IMR-90 (cell line): ENCODE measurements around the gene IRAK4.

ENCODE experiments used
- CHD1 ChIP-seq: IDR thresholded peaks from 2 replicates; pipeline ENCODE4 v1.6.1; 2012; ENCODE audit warnings: low read depth, low read length, improper control_type of control experiment
- CTCF ChIP-seq: conservative IDR thresholded peaks from 2 replicates; pipeline ENCODE4 v1.5.1; 2012; ENCODE audit warnings: mild to moderate bottlenecking, low read depth, low read length, improper control_type of control experiment
- MXI1 ChIP-seq: IDR thresholded peaks from 2 replicates; pipeline ENCODE4 v1.6.1; 2012; ENCODE audit warnings: low read depth, mild to moderate bottlenecking, low read length, moderate library complexity, borderline replicate concordance
- POLR2A ChIP-seq: IDR thresholded peaks from 2 replicates; pipeline ENCODE4 v1.6.1; 2012; ENCODE audit warnings: mild to moderate bottlenecking, low read depth, low read length
- RCOR1 ChIP-seq: IDR thresholded peaks from 2 replicates; pipeline ENCODE4 v1.6.1; 2012; ENCODE audit warnings: mild to moderate bottlenecking, low read length, improper control_type of control experiment; ENCODE audit not compliant: insufficient replicate concordance

GRCh38 chr12:43835264-43835655 lies 76.5 kb downstream of the IRAK4 start:
- TF ChIP-seq CTCF: no peak
- no peak for TF ChIP-seq POLR2A
- TF ChIP-seq CHD1: no peak
- TF ChIP-seq MXI1: no peak
- no peak for TF ChIP-seq RCOR1
